ENCODE results near the gene CD59. TPM values are rescaled to one million over a fixed set of nuclear protein-coding genes. Genes with fewer than 3 reads are reported as not detected.

CD59 gene
- total RNA-seq, 1 experiment from 2014 or later = 170 TPM

- TF ChIP-seq EZH2 (IDR thresholded peaks at IDR 0.05; ENCODE audit: low read length, unreplicated experiment) = no peak
- no peak for TF ChIP-seq EZH2phosphoT487 (IDR thresholded peaks at IDR 0.05; ENCODE audit: borderline replicate concordance, low read length)
- no peak for TF ChIP-seq CTCF (conservative IDR thresholded peaks at IDR 0.05; ENCODE audit: low read depth, low read length)
- Histone ChIP-seq H3K4me1 (ENCODE audit: insufficient read depth, low read length) (peaks cover 90% of the 10 kb centered on the region), H3K27ac (ENCODE audit: low read length) (peak overlapping the region; percentile 99), H3K9me3 (ENCODE audit: low read length) (no peaks in the 10 kb centered on the region), H4K20me1 (ENCODE audit: low read length) (no peaks in the 10 kb centered on the region), H3K36me3 (ENCODE audit: low read depth, low read length) (peaks cover 57% of the 10 kb centered on the region), H3K9me2 (replicated peaks; ENCODE audit: low read length) (no peaks in the 10 kb centered on the region), H3F3A (ENCODE audit: low read length, unreplicated experiment) (peaks cover 8% of the 10 kb centered on the region), H3K27me3 (ENCODE audit: low read length) (no peaks in the 10 kb centered on the region), H3K4me3 (ENCODE audit: low read length) (no peak overlapping the region), H3K4me2 (ENCODE audit: low read length) (peak overlapping the region; percentile 33), H2AFZ (ENCODE audit: low read length) (no peak overlapping the region), H3K79me2 (ENCODE audit: low read length) (peaks cover 81% of the 10 kb centered on the region), H3K9ac (ENCODE audit: low read length) (peak overlapping the region; percentile 47)
- ATAC-seq = no peak
- intact Hi-C loops (cut with micrococcal nuclease) = no loop called here
- peak; percentile 58 for DNase-seq
- POLR2A ChIA-PET (ENCODE audit: unreplicated experiment) = no interaction called here
- CTCF ChIA-PET = no interaction called here
- BruUV-seq (replicated peaks) = no TSS peak
These were observed 16.6 kb downstream of the CD59 start for GRCh38 chr11:33719587-33719986.

- peaks cover 79% of the 10 kb centered on the region for H3K4me1 ChIP-seq (ENCODE audit: insufficient read depth, low read length)
- ChIA-PET POLR2A (ENCODE audit: unreplicated experiment) (interaction anchor here (0.5 kb wide), 1 partner anchor 18 kb away, joined by 4 read pairs; no protein-coding TSS in a partner anchor), CTCF (no interaction called here)
- H2AFZ ChIP-seq (ENCODE audit: low read length) = no peak overlapping the region
- H4K20me1 ChIP-seq (ENCODE audit: low read length) = no peaks in the 10 kb centered on the region
- H3K79me2 ChIP-seq (ENCODE audit: low read length) = peaks cover 79% of the 10 kb centered on the region
- H3K27ac ChIP-seq (ENCODE audit: low read length) = peak overlapping the region; percentile 99; the same call in 1 of the 2 replicates
- no peak for DNase-seq
- no peak overlapping the region for H3K4me2 ChIP-seq (ENCODE audit: low read length)
- no peak for TF ChIP-seq EZH2phosphoT487 (IDR thresholded peaks at IDR 0.05; ENCODE audit: borderline replicate concordance, low read length)
- TF ChIP-seq CTCF (conservative IDR thresholded peaks at IDR 0.05; ENCODE audit: low read depth, low read length) = no peak
- TF ChIP-seq EZH2 (IDR thresholded peaks at IDR 0.05; ENCODE audit: low read length, unreplicated experiment) = no peak
- H3K9me2 ChIP-seq (replicated peaks; ENCODE audit: low read length) = no peaks in the 10 kb centered on the region
- no peak overlapping the region for H3K9ac ChIP-seq (ENCODE audit: low read length)
- H3K36me3 ChIP-seq (ENCODE audit: low read depth, low read length) = peaks cover 59% of the 10 kb centered on the region
- no peak overlapping the region for H3K4me3 ChIP-seq (ENCODE audit: low read length)
- ATAC-seq = no peak
- H3K9me3 ChIP-seq (ENCODE audit: low read length) = no peaks in the 10 kb centered on the region
- no TSS peak for BruUV-seq (replicated peaks)
- H3F3A ChIP-seq (ENCODE audit: low read length, unreplicated experiment) = peaks cover under 1% of the 10 kb centered on the region
- intact Hi-C loops (cut with micrococcal nuclease) = no loop called here
- H3K27me3 ChIP-seq (ENCODE audit: low read length) = no peaks in the 10 kb centered on the region
These were observed 17.8 kb downstream of the CD59 start for GRCh38 chr11:33718440-33718839.

GRCh38 chr11:33716243-33716642, 20.0 kb downstream of the CD59 start:
- H3K9ac ChIP-seq (ENCODE audit: low read length) = peak overlapping the region; percentile 64
- ATAC-seq = peak; percentile 58
- no peaks in the 10 kb centered on the region for H4K20me1 ChIP-seq (ENCODE audit: low read length)
- no peaks in the 10 kb centered on the region for H3K9me3 ChIP-seq (ENCODE audit: low read length)
- ChIA-PET CTCF (interaction anchor here (0.6 to 1.9 kb wide), 6 partner anchors 15 to 347 kb away, joined by 3 to 22 read pairs (median 8); partner anchors contain the start of gene CD59), POLR2A (ENCODE audit: unreplicated experiment) (interaction anchor here (0.6 to 0.9 kb wide), 3 partner anchors 9 to 24 kb away, joined by 3 to 16 read pairs (median 5); no protein-coding TSS in a partner anchor)
- peak; percentile 65 for DNase-seq
- H3K27me3 ChIP-seq (ENCODE audit: low read length) = no peaks in the 10 kb centered on the region
- BruUV-seq (replicated peaks) = TSS peak; percentile 1
- H3K27ac ChIP-seq (ENCODE audit: low read length) = peak overlapping the region; percentile 85
- peak overlapping the region; percentile 30 for H3K4me2 ChIP-seq (ENCODE audit: low read length)
- peaks cover 72% of the 10 kb centered on the region for H3K36me3 ChIP-seq (ENCODE audit: low read depth, low read length)
- H3K4me3 ChIP-seq (ENCODE audit: low read length) = no peak overlapping the region
- intact Hi-C loops (cut with micrococcal nuclease) = loop anchor here (1.0 kb wide), 1 partner anchor 113 kb away; no protein-coding TSS in a partner anchor
- H3K4me1 ChIP-seq (ENCODE audit: insufficient read depth, low read length) = peaks cover 57% of the 10 kb centered on the region
- no peaks in the 10 kb centered on the region for H3K9me2 ChIP-seq (replicated peaks; ENCODE audit: low read length)
- peaks cover 81% of the 10 kb centered on the region for H3K79me2 ChIP-seq (ENCODE audit: low read length)
- TF ChIP-seq EZH2 (IDR thresholded peaks at IDR 0.05; ENCODE audit: low read length, unreplicated experiment) (no peak), CTCF (conservative IDR thresholded peaks at IDR 0.05; ENCODE audit: low read depth, low read length) (peak; percentile 59)
- H2AFZ ChIP-seq (ENCODE audit: low read length) = no peak overlapping the region
- H3F3A ChIP-seq (ENCODE audit: low read length, unreplicated experiment) = no peaks in the 10 kb centered on the region

Measured in PC-3 (cell line).